Transverse colon (tissue), 4 donors: ENCODE data around the gene CERS1.

Experiments used
- CTCF ChIP-seq, 5 experiments: fragments of 200-600 bp in 3 of 5; fragments of 450-650 bp in 2 of 5; sonication (generic) in 3 of 5; IDR thresholded peaks; 1 replicate in 2 of 5; 2 replicates in 3 of 5; pipeline ENCODE4 v1.5.1; 2016 to 2017; ENCODE audit warnings: antibody characterized with exemption in 5 of 5, inconsistent platforms in 3 of 5, mild to moderate bottlenecking in 2 of 5, moderate library complexity in 1 of 5
- EP300 ChIP-seq: sonication (generic); formaldehyde crosslinking; IDR thresholded peaks from one replicate; pipeline ENCODE4 v1.6.1; 2017; ENCODE audit warnings: antibody characterized with exemption, low read depth
- POLR2A ChIP-seq: fragments of 450-650 bp; IDR thresholded peaks from one replicate; pipeline ENCODE4 v1.6.1; 2016; ENCODE audit warnings: antibody characterized with exemption, mild to moderate bottlenecking, moderate library complexity
- POLR2AphosphoS5 ChIP-seq, 3 donors: sonication (generic); formaldehyde crosslinking; IDR thresholded peaks; one replicate each; pipeline ENCODE4 v1.6.1; 2016; ENCODE audit warnings: antibody characterized with exemption in 3 of 3

DNA sequence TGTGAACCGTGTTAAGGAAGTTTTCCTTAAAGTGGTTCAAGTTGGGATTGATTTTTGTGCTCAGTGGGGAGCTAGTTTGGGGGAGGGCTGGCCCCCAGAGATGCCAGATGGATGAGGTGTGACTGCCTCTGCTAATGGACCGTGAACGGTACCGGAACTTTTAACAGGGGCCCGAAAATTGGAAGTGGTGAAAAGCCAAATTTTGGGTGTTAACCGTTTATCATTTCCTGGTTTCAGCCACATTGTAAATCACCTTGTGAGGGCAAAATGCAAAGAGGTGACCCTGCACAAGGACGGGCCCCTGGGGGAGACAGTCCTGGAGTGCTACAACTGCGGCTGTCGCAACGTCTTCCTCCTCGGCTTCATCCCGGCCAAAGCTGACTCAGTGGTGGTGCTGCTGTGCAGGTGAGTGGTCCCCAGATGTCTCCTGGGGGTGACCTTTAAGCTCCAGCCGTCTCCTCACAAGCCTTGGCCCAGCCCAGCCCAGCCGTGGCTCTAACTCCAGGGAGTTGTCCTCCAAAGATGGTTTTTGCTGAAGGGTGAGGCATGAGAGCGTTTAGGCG lies 46.0 kb downstream of the CERS1 start:
- no peak for TF ChIP-seq CTCF (IDR thresholded peaks at IDR 0.05)
- no peak for TF ChIP-seq POLR2AphosphoS5 (IDR thresholded peaks at IDR 0.05)
- TF ChIP-seq POLR2A: no peak
- TF ChIP-seq EP300: no peak
